SK-N-SH (cell line): ENCODE measurements around the gene ZNF511. TPM values are rescaled to one million over a fixed set of nuclear protein-coding genes. Genes with fewer than 3 reads are reported as not detected.

Source experiments
- CTCF ChIA-PET: fragments of 300-600, 350-600 bp; formaldehyde crosslinking; extraction: SDS; loops from one replicate; lab custom pipeline; 2021; lab: Yijun Ruan, JAX
- POLR2A ChIA-PET: fragments of 350-600 bp; sonication (Branson Sonifier 250); formaldehyde crosslinking; extraction: SDS; loops from one replicate; lab custom pipeline; 2020; ENCODE audit warnings: antibody characterized with exemption, inconsistent platforms; lab: Yijun Ruan, JAX
- DNase-seq: peaks from one replicate; pipeline ENCODE4 v3.0.0; 2012
- H2AFZ ChIP-seq: fragments of 200-600 bp; sonication (generic); 2 replicates; pipeline ENCODE4 v1.8.1; 2016; ENCODE audit warnings: antibody characterized with exemption, mild to moderate bottlenecking, low read depth
- H3F3A ChIP-seq: fragments of 200-600 bp; sonication (generic); replicated peaks from 2 replicates; pipeline ENCODE3; 2016; ENCODE audit warnings: antibody characterized with exemption, mild to moderate bottlenecking; ENCODE audit not compliant: insufficient read depth
- H3K27ac ChIP-seq, 2 experiments: fragments of 200-500 bp in 1 of 2; fragments of 200-600 bp in 1 of 2; sonication (Bioruptor generic) in 1 of 2; sonication (generic), shearing (Covaris generic) in 1 of 2; 2 replicates each; pipeline versions ENCODE4 v1.5.1 to v1.6.1; 2014 to 2016; ENCODE audit warnings: low read depth in 2 of 2, inconsistent platforms in 1 of 2, low read length in 1 of 2, mild to moderate bottlenecking in 1 of 2, mixed read lengths in 1 of 2
- H3K27me3 ChIP-seq: fragments of 200-600 bp; sonication (generic), shearing (Covaris generic); 2 replicates; pipeline ENCODE4 v1.6.1; 2016; ENCODE audit warnings: mixed run types; ENCODE audit not compliant: insufficient read depth
- H3K36me3 ChIP-seq, 2 experiments: fragments of 200-500 bp in 1 of 2; fragments of 200-600 bp in 1 of 2; sonication (Bioruptor generic) in 1 of 2; sonication (generic) in 1 of 2; replicated peaks in 1 of 2; 2 replicates each; pipeline versions ENCODE3 to v1.5.1; 2014 to 2016; ENCODE audit warnings: low read length in 1 of 2, mild to moderate bottlenecking in 1 of 2; ENCODE audit not compliant: insufficient read depth in 2 of 2, control insufficient read depth in 1 of 2
- H3K4me1 ChIP-seq, 2 experiments: fragments of 200-500 bp in 1 of 2; fragments of 200-600 bp in 1 of 2; sonication (Bioruptor generic) in 1 of 2; sonication (generic), shearing (Covaris generic) in 1 of 2; 2 replicates each; pipeline versions ENCODE4 v1.5.1 to v1.6.1; 2014 to 2016; ENCODE audit warnings: low read depth in 1 of 2, low read length in 1 of 2, mixed run types in 1 of 2; ENCODE audit not compliant: insufficient read depth in 2 of 2, control insufficient read depth in 1 of 2
- H3K4me2 ChIP-seq: fragments of 200-600 bp; sonication (generic), shearing (Covaris generic); 2 replicates; pipeline ENCODE4 v1.6.1; 2017; ENCODE audit warnings: mixed run types
- H3K4me3 ChIP-seq, 2 experiments: fragments of 200-500 bp in 1 of 2; fragments of 200-600 bp in 1 of 2; sonication (Bioruptor generic) in 1 of 2; sonication (generic), shearing (Covaris generic) in 1 of 2; 2 replicates each; pipeline versions ENCODE4 v1.5.1 to v1.8.1; 2014 to 2016; ENCODE audit warnings: low read depth in 2 of 2, inconsistent platforms in 1 of 2, low read length in 1 of 2, mild to moderate bottlenecking in 1 of 2, mixed read lengths in 1 of 2, moderate library complexity in 1 of 2
- H3K79me2 ChIP-seq: fragments of 200-600 bp; sonication (generic); 2 replicates; pipeline ENCODE4 v1.8.1; 2017; ENCODE audit warnings: mild to moderate bottlenecking; ENCODE audit not compliant: insufficient read depth
- H3K9ac ChIP-seq: fragments of 200-600 bp; sonication (generic); 2 replicates; pipeline ENCODE4 v1.6.1; 2017; ENCODE audit warnings: mixed run types
- H3K9me2 ChIP-seq: fragments of 200-600 bp; sonication (generic); 2 replicates; pipeline ENCODE4 v1.6.1; 2017; ENCODE audit warnings: mixed run types
- H3K9me3 ChIP-seq: fragments of 200-600 bp; sonication (generic); 2 replicates; pipeline ENCODE4 v1.6.1; 2017; ENCODE audit warnings: mixed run types, mild to moderate bottlenecking, moderate library complexity
- H4K20me1 ChIP-seq: fragments of 200-600 bp; sonication (generic); 2 replicates; pipeline ENCODE4 v1.6.1; 2017; ENCODE audit warnings: mild to moderate bottlenecking, mixed run types; ENCODE audit not compliant: insufficient read depth
- CTCF ChIP-seq: fragments of 200-600 bp; sonication (generic); IDR thresholded peaks from 2 replicates; pipeline ENCODE4 v1.6.1; 2017; ENCODE audit warnings: antibody characterized with exemption, mild to moderate bottlenecking, moderate library complexity
- FOXM1 ChIP-seq: IDR thresholded peaks from 2 replicates; pipeline ENCODE4 v1.4.0; 2012; ENCODE audit warnings: low read depth, mild to moderate bottlenecking
- JUND ChIP-seq: IDR thresholded peaks from 2 replicates; pipeline ENCODE4 v1.4.0; 2012
- MAX ChIP-seq: IDR thresholded peaks from 2 replicates; pipeline ENCODE4 v1.4.0; 2012; ENCODE audit warnings: low read depth
- MXI1 ChIP-seq: IDR thresholded peaks from 2 replicates; pipeline ENCODE4 v1.6.1; 2012; ENCODE audit warnings: mild to moderate bottlenecking, low read depth, low read length, improper control_type of control experiment
- NRF1 ChIP-seq: IDR thresholded peaks from 2 replicates; pipeline ENCODE4 v1.6.1; 2012; ENCODE audit warnings: low read depth, mild to moderate bottlenecking, low read length
- POLR2AphosphoS5 ChIP-seq: IDR thresholded peaks from 2 replicates; pipeline ENCODE4 v1.6.1; 2012; ENCODE audit warnings: low read depth, low read length
- RAD21 ChIP-seq: IDR thresholded peaks from 2 replicates; pipeline ENCODE4 v1.6.1; 2012; ENCODE audit warnings: mild to moderate bottlenecking, low read length
- RCOR1 ChIP-seq: fragments of 150-350 bp; IDR thresholded peaks from 2 replicates; pipeline ENCODE4 v1.6.1; 2017; ENCODE audit warnings: antibody characterized with exemption, low read length
- RFX5 ChIP-seq: IDR thresholded peaks from 2 replicates; pipeline ENCODE4 v1.6.1; 2012; ENCODE audit warnings: mild to moderate bottlenecking, improper control_type of control experiment, low read length
- TCF12 ChIP-seq: IDR thresholded peaks from 2 replicates; pipeline ENCODE4 v1.4.0; 2012
- TEAD4 ChIP-seq: IDR thresholded peaks from 2 replicates; pipeline ENCODE4 v1.4.0; 2012; ENCODE audit warnings: mild to moderate bottlenecking, borderline replicate concordance; ENCODE audit not compliant: insufficient read depth
- USF2 ChIP-seq: fragments of 150-350 bp; IDR thresholded peaks from 2 replicates; pipeline ENCODE4 v1.6.1; 2017; ENCODE audit warnings: antibody characterized with exemption, low read length, low read depth, borderline replicate concordance
- WGBS: methylation state at CpG from one replicate; pipeline ENCODE4 v1.1.6; 2017; ENCODE audit warnings: low lambda C conversion rate; 5-methylcytosine and 5-hydroxymethylcytosine counted together
- polyA plus RNA-seq, 3 experiments: library from polyadenylated mRNA; depleted of rRNA; stranded (reverse); fragments of >200 nt; gene quantifications; 2 replicates each; pipeline ENCODE4 v1.2.3, GENCODE V29; 2012

Gene ZNF511
- polyA plus RNA-seq, 1 of the 3 experiments (the other 2 are of a cell fraction), result 62.3 TPM

- ChIA-PET POLR2A (no interaction called here), CTCF (interaction anchor here (0.9 to 9.1 kb wide), 2 partner anchors 8 to 26 kb away, joined by 4 to 73 read pairs; partner anchors contain the start of gene PRAP1)
- Histone ChIP-seq H3K36me3 (peaks cover 0 to 3% of the 10 kb centered on the region in 2 experiments), H3K27ac (no peak overlapping the region), H4K20me1 (no peaks in the 10 kb centered on the region), H3K27me3 (no peaks in the 10 kb centered on the region), H2AFZ (no peak overlapping the region), H3K79me2 (no peaks in the 10 kb centered on the region), H3F3A (no peaks in the 10 kb centered on the region), H3K4me3 (no peak overlapping the region), H3K4me2 (no peak overlapping the region), H3K4me1 (peaks cover 0 to 30% of the 10 kb centered on the region in 2 experiments; a peak in 1 of 4 replicates), H3K9me3 (no peaks in the 10 kb centered on the region), H3K9me2 (no peaks in the 10 kb centered on the region), H3K9ac (no peak overlapping the region)
- no CpG with 5 or more reads among the region's 14 CpGs for WGBS
- TF ChIP-seq MAX (no peak), MXI1 (no peak), NRF1 (no peak), TCF12 (no peak), RCOR1 (no peak), POLR2AphosphoS5 (no peak), JUND (no peak)
- DNase-seq, result no peak
Measured at GRCh38 chr10:133354672-133355240, 46.0 kb downstream of the ZNF511 start.

- H3F3A ChIP-seq, result no peaks in the 10 kb centered on the region
- no peaks in the 10 kb centered on the region for H3K9me3 ChIP-seq
- WGBS, result no CpG with 5 or more reads among the region's 6 CpGs
- TF ChIP-seq CTCF (no peak), TCF12 (no peak), TEAD4 (no peak), FOXM1 (no peak), RFX5 (no peak), USF2 (no peak), RAD21 (no peak)
- DNase-seq, result no peak
- no peak overlapping the region for H3K27ac ChIP-seq
- H2AFZ ChIP-seq, result no peak overlapping the region
- no peaks in the 10 kb centered on the region for H3K9me2 ChIP-seq
- H4K20me1 ChIP-seq, result no peaks in the 10 kb centered on the region
- no peaks in the 10 kb centered on the region for H3K27me3 ChIP-seq
- peaks cover 0 to 3% of the 10 kb centered on the region in 2 experiments for H3K36me3 ChIP-seq
- H3K4me1 ChIP-seq, result peaks cover 0 to 35% of the 10 kb centered on the region in 2 experiments; a peak in 1 of 4 replicates
- no peak overlapping the region for H3K4me2 ChIP-seq
- POLR2A ChIA-PET, result no interaction called here
- CTCF ChIA-PET, result interaction anchor here (0.9 to 9.1 kb wide), 2 partner anchors 8 to 27 kb away, joined by 4 to 73 read pairs; partner anchors contain the start of gene PRAP1
- H3K79me2 ChIP-seq, result no peaks in the 10 kb centered on the region
- no peak overlapping the region for H3K9ac ChIP-seq
- no peak overlapping the region for H3K4me3 ChIP-seq
Measured at GRCh38 chr10:133355266-133355665, 46.6 kb downstream of the ZNF511 start.
